SK-N-SH treated with all-trans-retinoic acid at 6 μM for 48 hours (cell line): ENCODE measurements around the gene DTNBP1.

Source experiments
- ATAC-seq: fragments of 200-7000 bp; cut with Tn5 transposase; 3 replicates; pipeline ENCODE4 v1.9.1; 2020; ENCODE audit warnings: mild to moderate bottlenecking, moderate library complexity
- ARNTL ChIP-seq: fragments of 450-650 bp; formaldehyde crosslinking; IDR thresholded peaks from 2 replicates; pipeline ENCODE4 v1.5.0; 2020; ENCODE audit warnings: low read depth, mild to moderate bottlenecking, moderate library complexity, borderline replicate concordance
- BACH2 ChIP-seq: fragments of 250-450 bp; sonication (Bioruptor Pico); IDR thresholded peaks from 2 replicates; pipeline ENCODE4 v1.9.0; 2021; ENCODE audit warnings: mild to moderate bottlenecking, borderline replicate concordance
- CREB5 ChIP-seq: fragments of 250-450 bp; sonication (Bioruptor Pico); IDR thresholded peaks from 2 replicates; pipeline ENCODE4 v1.5.1; 2020; ENCODE audit warnings: low read depth, mild to moderate bottlenecking, moderate library complexity
- CSDC2 ChIP-seq: fragments of 250-450 bp; sonication (Bioruptor Pico); IDR thresholded peaks from 2 replicates; pipeline ENCODE4 v1.5.0; 2020; ENCODE audit warnings: mild to moderate bottlenecking, moderate library complexity
- ESRRG ChIP-seq: fragments of 250-450 bp; sonication (Bioruptor Pico); IDR thresholded peaks from 2 replicates; pipeline ENCODE4 v1.6.1; 2021; ENCODE audit warnings: mild to moderate bottlenecking
- GLIS3 ChIP-seq: fragments of 250-450 bp; sonication (Bioruptor Pico); IDR thresholded peaks from 2 replicates; pipeline ENCODE4 v1.5.0; 2020; ENCODE audit warnings: mild to moderate bottlenecking, moderate library complexity
- ISL1 ChIP-seq: fragments of 250-450 bp; sonication (Bioruptor Pico); IDR thresholded peaks from 2 replicates; pipeline ENCODE4 v2.1.2; 2022; ENCODE audit warnings: mild to moderate bottlenecking, moderate library complexity
- OSR1 ChIP-seq: fragments of 250-450 bp; sonication (Bioruptor Pico); IDR thresholded peaks from 2 replicates; pipeline ENCODE4 v1.8.0; 2022; ENCODE audit warnings: moderate library complexity, mild to moderate bottlenecking, inconsistent platforms
- PATZ1 ChIP-seq: fragments of 250-450 bp; sonication (Bioruptor Pico); IDR thresholded peaks from 2 replicates; pipeline ENCODE4 v1.8.0; 2020; ENCODE audit warnings: mild to moderate bottlenecking, moderate library complexity, borderline replicate concordance
- POU6F1 ChIP-seq: fragments of 250-450 bp; sonication (Bioruptor Pico); IDR thresholded peaks from 2 replicates; pipeline ENCODE4 v1.8.0; 2021; ENCODE audit warnings: low read depth, mild to moderate bottlenecking, moderate library complexity, borderline replicate concordance
- PPARA ChIP-seq: fragments of 250-450 bp; sonication (Bioruptor Pico); IDR thresholded peaks from 2 replicates; pipeline ENCODE4 v1.5.0; 2020; ENCODE audit warnings: mild to moderate bottlenecking, borderline replicate concordance
- RARB ChIP-seq: fragments of 250-450 bp; sonication (Bioruptor Pico); IDR thresholded peaks from 2 replicates; pipeline ENCODE4 v1.8.0; 2021; ENCODE audit warnings: mild to moderate bottlenecking, moderate library complexity
- SNAI2 ChIP-seq: fragments of 250-450 bp; sonication (Bioruptor Pico); IDR thresholded peaks from 2 replicates; pipeline ENCODE4 v1.5.0; 2020; ENCODE audit warnings: mild to moderate bottlenecking, moderate library complexity
- TCF4 ChIP-seq: fragments of 250-450 bp; sonication (Bioruptor Pico); IDR thresholded peaks from 2 replicates; pipeline ENCODE4 v1.8.0; 2021; ENCODE audit warnings: mild to moderate bottlenecking, moderate library complexity, borderline replicate concordance
- TOX ChIP-seq: fragments of 250-450 bp; sonication (Bioruptor Pico); IDR thresholded peaks from 2 replicates; pipeline ENCODE4 v1.8.0; 2021; ENCODE audit warnings: mild to moderate bottlenecking, moderate library complexity, borderline replicate concordance
- TSHZ2 ChIP-seq: fragments of 250-450 bp; sonication (Bioruptor Pico); IDR thresholded peaks from 2 replicates; pipeline ENCODE4 v1.5.0; 2020; ENCODE audit warnings: mild to moderate bottlenecking, moderate library complexity
- ZFP3 ChIP-seq: fragments of 250-450 bp; sonication (Bioruptor Pico); IDR thresholded peaks from 2 replicates; pipeline ENCODE4 v1.5.0; 2020; ENCODE audit warnings: mild to moderate bottlenecking, moderate library complexity
- ZFP30 ChIP-seq: fragments of 450-650 bp; formaldehyde crosslinking; IDR thresholded peaks from 2 replicates; pipeline ENCODE4 v1.5.0; 2022; ENCODE audit warnings: mild to moderate bottlenecking, moderate library complexity
- ZNF565 ChIP-seq: fragments of 450-650 bp; formaldehyde crosslinking; conservative IDR thresholded peaks from 2 replicates; pipeline ENCODE4 v1.5.0; 2020; ENCODE audit warnings: low read depth, mild to moderate bottlenecking, moderate library complexity
- ZNF70 ChIP-seq: fragments of 450-650 bp; formaldehyde crosslinking; IDR thresholded peaks from 2 replicates; pipeline ENCODE4 v1.5.0; 2020; ENCODE audit warnings: mild to moderate bottlenecking, moderate library complexity

DTNBP1 gene

GRCh38 chr6:15503346-15503680, 159.5 kb downstream of the DTNBP1 start:
- no peak for ATAC-seq
- no peak for TF ChIP-seq TSHZ2 (CRISPR knock-in tag)
- TF ChIP-seq CSDC2: no peak
- TF ChIP-seq ZNF70 (CRISPR knock-in tag): no peak
- TF ChIP-seq CREB5 (CRISPR knock-in tag): no peak
- TF ChIP-seq SNAI2 (CRISPR knock-in tag): no peak
- TF ChIP-seq TOX (CRISPR knock-in tag): no peak
- TF ChIP-seq RARB (CRISPR knock-in tag): no peak
- TF ChIP-seq ESRRG (CRISPR knock-in tag): no peak
- no peak for TF ChIP-seq GLIS3 (CRISPR knock-in tag)
- no peak for TF ChIP-seq ZFP30 (CRISPR knock-in tag)
- TF ChIP-seq TCF4 (CRISPR knock-in tag): no peak
- no peak for TF ChIP-seq ZFP3 (CRISPR knock-in tag)
- no peak for TF ChIP-seq POU6F1 (CRISPR knock-in tag)
- no peak for TF ChIP-seq PPARA (CRISPR knock-in tag)
- no peak for TF ChIP-seq BACH2 (CRISPR knock-in tag)
- TF ChIP-seq OSR1 (CRISPR knock-in tag): no peak
- TF ChIP-seq ARNTL: no peak
- no peak for TF ChIP-seq PATZ1 (CRISPR knock-in tag)

GRCh38 chr6:15502446-15503345, 160.1 kb downstream of the DTNBP1 start:
- TF ChIP-seq GLIS3 (CRISPR knock-in tag) (no peak), CREB5 (CRISPR knock-in tag) (no peak), ARNTL (no peak), ISL1 (CRISPR knock-in tag) (no peak), TOX (CRISPR knock-in tag) (no peak), ESRRG (CRISPR knock-in tag) (no peak), OSR1 (CRISPR knock-in tag) (no peak), ZNF565 (no peak), RARB (CRISPR knock-in tag) (no peak), TSHZ2 (CRISPR knock-in tag) (no peak), PATZ1 (CRISPR knock-in tag) (no peak)
- no peak for ATAC-seq
